H1 (cell line): ENCODE results near the gene ENPEP. TPM values are rescaled to one million over a fixed set of nuclear protein-coding genes. Genes with fewer than 3 reads are reported as not detected.

Experiments
- CTCF ChIA-PET: fragments of 300-600 bp; sonication (Branson Sonifier 250); formaldehyde crosslinking; loops from one replicate; lab custom pipeline; 2021; ENCODE audit not compliant: partially characterized antibody; lab: Charles Lee
- POLR2A ChIA-PET: fragments of 300-600 bp; sonication (Branson Sonifier 250); formaldehyde crosslinking; loops from one replicate; lab custom pipeline; 2021; ENCODE audit warnings: inconsistent platforms; ENCODE audit not compliant: partially characterized antibody; lab: Charles Lee
- DNase-seq, 2 experiments: peaks; one replicate each; pipeline versions ENCODE4 v3.0.0 to v3.0.0-alpha.2; 2010 to 2022; ENCODE audit warnings: low spot score in 2 of 2, low read depth in 1 of 2, mixed read lengths in 1 of 2
- FAIRE-seq: peaks from 2 replicates; lab custom pipeline; 2011; peaks lifted over from hg19 to GRCh38; lab: Jason Lieb, UNC
- H2AFZ ChIP-seq: 2 replicates; pipeline ENCODE4 v1.8.1; 2012; ENCODE audit warnings: low read length, inconsistent platforms
- H2AK5ac ChIP-seq: 2 replicates; pipeline ENCODE4 v1.6.1; 2013; ENCODE audit warnings: low read depth, low read length
- H2BK120ac ChIP-seq: replicated peaks from 2 replicates; pipeline ENCODE3; 2013; ENCODE audit warnings: low read depth, low read length, inconsistent platforms
- H2BK12ac ChIP-seq: 2 replicates; pipeline ENCODE4 v1.6.1; 2013; ENCODE audit warnings: low read depth, low read length
- H2BK15ac ChIP-seq: 2 replicates; pipeline ENCODE4 v1.6.1; 2013; ENCODE audit warnings: low read length
- H2BK20ac ChIP-seq: 2 replicates; pipeline ENCODE4 v1.6.1; 2013; ENCODE audit warnings: low read length
- H2BK5ac ChIP-seq: 2 replicates; pipeline ENCODE4 v1.6.1; 2013; ENCODE audit warnings: low read depth, low read length
- H3K14ac ChIP-seq: 2 replicates; pipeline ENCODE4 v1.6.1; 2013; ENCODE audit warnings: inconsistent platforms; ENCODE audit not compliant: insufficient read length
- H3K18ac ChIP-seq: 2 replicates; pipeline ENCODE4 v1.6.1; 2013; ENCODE audit warnings: low read length; ENCODE audit errors: extremely low read depth
- H3K23ac ChIP-seq: 2 replicates; pipeline ENCODE4 v1.6.1; 2013; ENCODE audit warnings: inconsistent platforms; ENCODE audit not compliant: insufficient read length
- H3K23me2 ChIP-seq: 2 replicates; pipeline ENCODE4 v1.6.1; 2013; ENCODE audit warnings: low read depth, low read length
- H3K27ac ChIP-seq: 2 replicates; pipeline ENCODE4 v1.6.1; 2011; ENCODE audit warnings: low read depth, low read length, inconsistent platforms
- H3K27me3 ChIP-seq, 4 experiments: replicated peaks in 1 of 4; 1 replicate in 1 of 4; 2 replicates in 3 of 4; pipeline versions ENCODE4 v1.6.1 to v1.8.1; 2011 to 2013; ENCODE audit warnings: low read length in 3 of 4, mild to moderate bottlenecking in 3 of 4, inconsistent platforms in 2 of 4, mixed read lengths in 2 of 4, moderate library complexity in 1 of 4; ENCODE audit not compliant: control insufficient read depth in 3 of 4, insufficient read depth in 3 of 4; ENCODE audit errors: extremely low read depth in 1 of 4
- H3K36me3 ChIP-seq, 4 experiments: 2 replicates each; pipeline versions ENCODE4 v1.6.1 to v1.8.1; 2011 to 2013; ENCODE audit warnings: mild to moderate bottlenecking in 4 of 4, low read length in 3 of 4, moderate library complexity in 2 of 4, control low read depth in 1 of 4, inconsistent platforms in 1 of 4; ENCODE audit not compliant: insufficient read depth in 4 of 4, control insufficient read depth in 2 of 4
- H3K4ac ChIP-seq: replicated peaks from 2 replicates; pipeline ENCODE3; 2013; ENCODE audit warnings: low read length, low read depth, mixed read lengths, inconsistent platforms; ENCODE audit not compliant: insufficient read length
- H3K4me1 ChIP-seq, 4 experiments: replicated peaks in 1 of 4; 1 replicate in 1 of 4; 2 replicates in 3 of 4; pipeline versions ENCODE4 v1.6.1 to v1.8.1; 2011 to 2013; ENCODE audit warnings: low read length in 3 of 4, inconsistent platforms in 2 of 4, mixed read lengths in 1 of 4; ENCODE audit not compliant: insufficient read depth in 4 of 4, control insufficient read depth in 3 of 4
- H3K4me2 ChIP-seq, 2 experiments: 2 replicates each; pipeline versions ENCODE4 v1.6.1 to v1.8.1; 2011 to 2013; ENCODE audit warnings: low read depth in 2 of 2, low read length in 2 of 2, control low read depth in 1 of 2, inconsistent platforms in 1 of 2, mild to moderate bottlenecking in 1 of 2; ENCODE audit not compliant: insufficient read depth in 1 of 2
- H3K4me3 ChIP-seq, 4 experiments: fragments of 200-600, 300-600 bp in 1 of 4; sonication (generic), shearing (Covaris generic), sonication (Bioruptor Twin) in 1 of 4; 2 replicates each; pipeline versions ENCODE4 v1.5.1 to v1.8.1; 2011 to 2016; ENCODE audit warnings: low read length in 4 of 4, low read depth in 3 of 4, control low read depth in 2 of 4, inconsistent platforms in 2 of 4, mild to moderate bottlenecking in 2 of 4, mixed read lengths in 1 of 4, moderate library complexity in 1 of 4; ENCODE audit not compliant: insufficient read depth in 2 of 4; ENCODE audit errors: extremely low read depth in 1 of 4
- H3K56ac ChIP-seq: replicated peaks from 2 replicates; pipeline ENCODE3; 2013; ENCODE audit warnings: low read depth, mild to moderate bottlenecking, mixed read lengths, low read length, inconsistent platforms; ENCODE audit not compliant: insufficient read length
- H3K79me1 ChIP-seq: 2 replicates; pipeline ENCODE4 v1.6.1; 2013; ENCODE audit warnings: low read depth, low read length, control low read depth
- H3K79me2 ChIP-seq, 2 experiments: 2 replicates each; pipeline versions ENCODE4 v1.6.1 to v1.8.1; 2012 to 2013; ENCODE audit warnings: low read length in 2 of 2, mild to moderate bottlenecking in 2 of 2, inconsistent platforms in 1 of 2; ENCODE audit not compliant: insufficient read depth in 2 of 2, control insufficient read depth in 1 of 2
- H3K9ac ChIP-seq, 4 experiments: replicated peaks in 1 of 4; 1 replicate in 1 of 4; 2 replicates in 3 of 4; pipeline versions ENCODE4 v1.6.1 to v1.8.1; 2011 to 2013; ENCODE audit warnings: low read depth in 3 of 4, low read length in 3 of 4, control low read depth in 2 of 4, mild to moderate bottlenecking in 2 of 4, moderate library complexity in 2 of 4, inconsistent platforms in 1 of 4; ENCODE audit errors: extremely low read depth in 1 of 4
- H3K9me3 ChIP-seq, 2 experiments: 2 replicates each; pipeline versions ENCODE4 v1.6.1 to v1.8.1; 2012 to 2013; ENCODE audit warnings: mild to moderate bottlenecking in 2 of 2, moderate library complexity in 2 of 2, control low read depth in 1 of 2, inconsistent platforms in 1 of 2, low read depth in 1 of 2, low read length in 1 of 2, mixed read lengths in 1 of 2; ENCODE audit not compliant: insufficient read depth in 2 of 2
- H4K20me1 ChIP-seq, 2 experiments: replicated peaks in 1 of 2; 2 replicates each; pipeline versions ENCODE3 to v1.8.1; 2011 to 2013; ENCODE audit warnings: inconsistent platforms in 2 of 2, low read length in 2 of 2, mild to moderate bottlenecking in 1 of 2; ENCODE audit not compliant: insufficient read depth in 2 of 2, control insufficient read depth in 1 of 2
- H4K5ac ChIP-seq: 2 replicates; pipeline ENCODE4 v1.6.1; 2013; ENCODE audit warnings: low read length, low read depth, mixed read lengths, inconsistent platforms; ENCODE audit not compliant: insufficient read length
- H4K8ac ChIP-seq: 2 replicates; pipeline ENCODE4 v1.8.0; 2013; ENCODE audit warnings: mild to moderate bottlenecking, moderate library complexity, low read length, inconsistent platforms; ENCODE audit not compliant: insufficient read depth; ENCODE audit errors: extremely low read depth
- H4K91ac ChIP-seq: replicated peaks from 2 replicates; pipeline ENCODE3; 2013; ENCODE audit warnings: low read length, mixed read lengths, inconsistent platforms; ENCODE audit not compliant: insufficient read length
- BCL11A ChIP-seq, 2 experiments: IDR thresholded peaks; one replicate each; pipeline ENCODE4 v1.6.1; 2011; ENCODE audit warnings: low read depth in 2 of 2, low read length in 2 of 2, mild to moderate bottlenecking in 2 of 2
- EZH2 ChIP-seq: fragments of 200-600 bp; sonication (generic); IDR thresholded peaks from 2 replicates; pipeline ENCODE4 v1.7.1; 2012; ENCODE audit warnings: low read depth, mild to moderate bottlenecking, moderate library complexity, low read length, inconsistent platforms; ENCODE audit not compliant: severe bottlenecking
- GTF2F1 ChIP-seq: IDR thresholded peaks from 2 replicates; pipeline ENCODE4 v1.6.1; 2012; ENCODE audit warnings: low read depth, low read length, improper control_type of control experiment, borderline replicate concordance
- HDAC2 ChIP-seq, 2 experiments: fragments of 300-600 bp in 1 of 2; sonication (generic) in 1 of 2; IDR thresholded peaks; 2 replicates each; pipeline ENCODE4 v1.6.1; 2011 to 2012; ENCODE audit warnings: low read depth in 2 of 2, low read length in 2 of 2, mild to moderate bottlenecking in 2 of 2, moderate library complexity in 2 of 2, borderline replicate concordance in 1 of 2, inconsistent platforms in 1 of 2
- HDAC6 ChIP-seq: IDR thresholded peaks from one replicate; pipeline ENCODE4 v1.7.1; 2012; ENCODE audit warnings: low read depth, mild to moderate bottlenecking, inconsistent platforms, low read length, moderate library complexity
- KDM1A ChIP-seq: fragments of 200-600, 300-600 bp; sonication (generic); IDR thresholded peaks from 2 replicates; pipeline ENCODE4 v1.7.1; 2016; ENCODE audit warnings: mild to moderate bottlenecking, low read length, borderline replicate concordance
- NRF1 ChIP-seq: IDR thresholded peaks from 2 replicates; pipeline ENCODE4 v1.6.1; 2011; ENCODE audit warnings: mild to moderate bottlenecking, low read depth, low read length, improper control_type of control experiment
- POLR2A ChIP-seq, 2 experiments: IDR thresholded peaks; 1 replicate in 1 of 2; 2 replicates in 1 of 2; pipeline ENCODE4 v1.6.1; 2011; ENCODE audit warnings: low read depth in 2 of 2, low read length in 2 of 2, mild to moderate bottlenecking in 2 of 2; ENCODE audit errors: control extremely low read depth in 1 of 2
- RNF2 ChIP-seq: fragments of 200-900, 300-1000 bp; sonication (generic); IDR thresholded peaks from 2 replicates; pipeline ENCODE4 v1.7.1; 2016; ENCODE audit warnings: borderline replicate concordance, low read depth, mild to moderate bottlenecking, antibody characterized with exemption, low read length; ENCODE audit not compliant: poor library complexity, severe bottlenecking; ENCODE audit errors: missing control alignments
- SP2 ChIP-seq: IDR thresholded peaks from 2 replicates; pipeline ENCODE4 v1.6.1; 2012; ENCODE audit warnings: mild to moderate bottlenecking, low read length, inconsistent platforms
- SUZ12 ChIP-seq: fragments of 200-600 bp; sonication (generic); IDR thresholded peaks from 2 replicates; pipeline ENCODE4 v1.6.1; 2012; ENCODE audit warnings: mild to moderate bottlenecking, inconsistent platforms, low read length, moderate library complexity, mixed read lengths
- YY1 ChIP-seq: IDR thresholded peaks from 2 replicates; pipeline ENCODE4 v1.6.1; 2011; ENCODE audit warnings: low read depth, mild to moderate bottlenecking, low read length
- WGBS, 2 experiments: shearing (Covaris generic) in 1 of 2; methylation state at CpG; one replicate each; pipeline versions ENCODE4 v1.1.6 to v1.1.7; 2013 to 2015; ENCODE audit warnings: low lambda C conversion rate in 2 of 2, mixed read lengths in 2 of 2, inconsistent platforms in 1 of 2, low coverage in 1 of 2, missing lambda C conversion rate in 1 of 2; ENCODE audit not compliant: insufficient replicate concordance in 2 of 2, insufficient coverage in 1 of 2, insufficient read length in 1 of 2; ENCODE audit errors: extremely low coverage in 1 of 2, missing lambda C conversion rate in 1 of 2; 5-methylcytosine and 5-hydroxymethylcytosine counted together
- polyA plus RNA-seq, 7 experiments: library from polyadenylated mRNA; depleted of rRNA in 3 of 7; stranded (reverse) in 5 of 7; unstranded in 2 of 7; fragments of >200 nt in 5 of 7; fragments of 200-250 nt in 2 of 7; gene quantifications; 1 replicate in 5 of 7; 2 replicates in 1 of 7; 4 replicates in 1 of 7; pipeline versions ENCODE4 v1.2.1 to v1.2.3, GENCODE V29; 2011 to 2013; ENCODE audit warnings: missing spikeins in 2 of 7, mixed read lengths in 2 of 7
- total RNA-seq: library from RNA; stranded (reverse); fragmentation: NEBNext Ultra II Directional; extraction: Animal tissue kit (Norgen Biotek cat#: 25700); gene quantifications from 2 replicates; pipeline ENCODE4 v1.2.1, GENCODE V29; 2021

ENPEP gene
- total and polyA plus RNA-seq, 2 of the 8 experiments (the other 6 are each of a cell fraction or from before 2014, with no cell fraction given), result 0.09 to 0.61 TPM

- POLR2A ChIA-PET, result interaction anchor here (0.8 to 1.2 kb wide), 2 partner anchors 9 to 21 kb away, joined by 3 read pairs; no protein-coding TSS in a partner anchor
- Histone ChIP-seq H3K4me2 (peak overlapping the region in 1 of 2 experiments; percentile 69; a peak in 1 of 4 replicates), H3K79me2 (no peaks in the 10 kb centered on the region), H3K14ac (no peak overlapping the region), H2BK5ac (0 out of 2 replicates have a peak overlapping the region, but pooled peaks have one; percentile 49), H4K8ac (no peak overlapping the region), H3K9ac (no peak overlapping the region), H2AK5ac (peak overlapping the region; percentile 25), H3K36me3 (no peaks in the 10 kb centered on the region), H2BK20ac (peak overlapping the region; percentile 21; the same call in 1 of the 2 replicates), H4K5ac (no peak overlapping the region), H3K79me1 (no peaks in the 10 kb centered on the region), H4K91ac (no peak overlapping the region), H3K9me3 (no peaks in the 10 kb centered on the region), H3K4me3 (no peak overlapping the region), H2BK12ac (peak overlapping the region; percentile 85), H2AFZ (no peak overlapping the region), H3K27me3 (peaks cover 56 to 99% (median 87%) of the 10 kb centered on the region in 4 experiments), H3K27ac (no peak overlapping the region), H3K23ac (no peak overlapping the region), H4K20me1 (peaks cover 0 to 20% of the 10 kb centered on the region in 2 experiments), H2BK120ac (no peak overlapping the region), H3K18ac (no peak overlapping the region; the same call in 1 of the 2 replicates), H3K4me1 (peaks cover 3 to 29% (median 9%) of the 10 kb centered on the region in 4 experiments), H3K23me2 (peaks cover 12% of the 10 kb centered on the region; the same call in 1 of the 2 replicates), H3K4ac (no peak overlapping the region), H2BK15ac (0 out of 2 replicates have a peak overlapping the region, but pooled peaks have one; percentile 19), H3K56ac (no peak overlapping the region)
- DNase-seq (no peak), FAIRE-seq (no peak)
- 21% methylated on average over 23 of the region's 23 CpGs; no CpG with 5 or more reads in 1 of the 2 experiments for WGBS, 2 experiments
- CTCF ChIA-PET, result interaction anchor here (0.7 to 2.0 kb wide), 4 partner anchors 16 to 302 kb away, joined by 3 to 6 read pairs (median 4); no protein-coding TSS in a partner anchor
- TF ChIP-seq NRF1 (no peak), HDAC2 (IDR thresholded peaks at IDR 0.05; ENCODE audit: borderline replicate concordance in 1 of 2, low read depth in 2 of 2, low read length in 2 of 2) (no peak), KDM1A (no peak), POLR2A (IDR thresholded peaks at IDR 0.05; ENCODE audit: control extremely low read depth in 1 of 2, low read depth in 2 of 2, low read length in 2 of 2) (no peak), RNF2 (peak; percentile 95), BCL11A (IDR thresholded peaks at IDR 0.05; ENCODE audit: low read depth in 2 of 2, low read length in 2 of 2) (no peak), HDAC6 (no peak), SUZ12 (peak; percentile 75; the same call in 1 of the 2 replicates), EZH2 (peak; percentile 93), SP2 (no peak), GTF2F1 (no peak), YY1 (no peak)
Measured at GRCh38 chr4:110612631-110613269, 136.8 kb downstream of the ENPEP start.
